BJ (cell line): Measurements from ENCODE around the gene CDK19. TPM values are rescaled to one million over a fixed set of nuclear protein-coding genes. Genes with fewer than 3 reads are reported as not detected.

Experiments
- CTCF ChIA-PET: fragments of 350-600 bp; formaldehyde crosslinking; extraction: SDS; loops from one replicate; lab custom pipeline; 2021; ENCODE audit warnings: antibody characterized with exemption, inconsistent platforms; lab: Yijun Ruan, JAX
- POLR2A ChIA-PET: fragments of 300-600 bp; sonication (Branson Sonifier 250); formaldehyde crosslinking; extraction: SDS; loops from one replicate; lab custom pipeline; 2021; ENCODE audit warnings: antibody characterized with exemption; lab: Charles Lee
- DNase-seq: peaks from one replicate; pipeline ENCODE4 v3.0.0-alpha.2; 2011; ENCODE audit warnings: low read depth
- H3K27me3 ChIP-seq: 2 replicates; pipeline ENCODE4 v1.6.0; 2011; ENCODE audit warnings: low read length; ENCODE audit not compliant: control insufficient read depth, insufficient read depth
- H3K36me3 ChIP-seq: 2 replicates; pipeline ENCODE4 v1.5.1; 2011; ENCODE audit warnings: low read length; ENCODE audit not compliant: control insufficient read depth, insufficient read depth
- H3K4me3 ChIP-seq: 2 replicates; pipeline ENCODE4 v1.5.1; 2011; ENCODE audit warnings: low read depth, mild to moderate bottlenecking, control low read depth, low read length
- CTCF ChIP-seq: IDR thresholded peaks from 2 replicates; pipeline ENCODE4 v1.5.1; 2011; ENCODE audit warnings: low read depth, mild to moderate bottlenecking, control low read depth, inconsistent platforms, low read length, moderate library complexity; ENCODE audit not compliant: insufficient read depth
- polyA plus RNA-seq: library from polyadenylated mRNA; depleted of rRNA; stranded (reverse); fragments of >200 nt; gene quantifications from 2 replicates; pipeline ENCODE4 v1.2.3, GENCODE V29; 2011

CDK19 gene
- polyA plus RNA-seq, 1 experiment, result 11.5 TPM

GRCh38 chr6:110567957-110568696 is 247.1 kb downstream of the CDK19 start:
- CTCF ChIA-PET, result interaction anchor here (1.8 kb wide), 1 partner anchor 12 kb away, joined by 4 read pairs; no protein-coding TSS in a partner anchor
- POLR2A ChIA-PET, result no interaction called here
- Histone ChIP-seq H3K4me3 (no peak overlapping the region), H3K36me3 (no peaks in the 10 kb centered on the region), H3K27me3 (no peaks in the 10 kb centered on the region)
- DNase-seq, result no peak
- no peak for TF ChIP-seq CTCF

GRCh38 chr6:110566346-110567125 is 248.7 kb downstream of the CDK19 start:
- no peak for TF ChIP-seq CTCF
- POLR2A ChIA-PET, result no interaction called here
- Histone ChIP-seq H3K4me3 (no peak overlapping the region), H3K36me3 (no peaks in the 10 kb centered on the region), H3K27me3 (no peaks in the 10 kb centered on the region)
- no peak for DNase-seq
- CTCF ChIA-PET, result no interaction called here

- H3K27me3 ChIP-seq, result no peaks in the 10 kb centered on the region
- no peak for DNase-seq
- ChIA-PET CTCF (interaction anchor here (1.2 kb wide), 1 partner anchor 11 kb away, joined by 3 read pairs; no protein-coding TSS in a partner anchor), POLR2A (no interaction called here)
- no peak for TF ChIP-seq CTCF
- no peak overlapping the region for H3K4me3 ChIP-seq
- H3K36me3 ChIP-seq, result no peaks in the 10 kb centered on the region
Measured at GRCh38 chr6:110564703-110565421, 250.4 kb downstream of the CDK19 start.

GRCh38 chr6:110563711-110564110 is 251.6 kb downstream of the CDK19 start:
- CTCF ChIA-PET, result interaction anchor here (1.0 kb wide), 1 partner anchor 12 kb away, joined by 3 read pairs; no protein-coding TSS in a partner anchor
- Histone ChIP-seq H3K36me3 (no peaks in the 10 kb centered on the region), H3K27me3 (no peaks in the 10 kb centered on the region), H3K4me3 (no peak overlapping the region)
- DNase-seq, result no peak
- POLR2A ChIA-PET, result no interaction called here
- TF ChIP-seq CTCF, result no peak
